B cell (primary cell): ENCODE measurements around the gene PTP4A1. TPM values are rescaled to one million over a fixed set of nuclear protein-coding genes. Genes with fewer than 3 reads are reported as not detected.

Experiments used
- ATAC-seq: fragments of 200-7000 bp; cut with Tn5 transposase; one replicate; pipeline ENCODE4 v1.10.0; 2021; ENCODE audit warnings: low read depth, mild to moderate bottlenecking, moderate number of reproducible peaks, moderate library complexity
- CTCF ChIA-PET: fragments of 350-600 bp; sonication (Branson Sonifier 250); formaldehyde crosslinking; loops from one replicate; lab custom pipeline; 2021; ENCODE audit warnings: antibody characterized with exemption, inconsistent platforms; lab: Charles Lee
- POLR2A ChIA-PET: fragments of 350-600 bp; sonication (Branson Sonifier 250); formaldehyde crosslinking; loops from one replicate; lab custom pipeline; 2021; ENCODE audit warnings: antibody characterized with exemption; lab: Charles Lee
- DNase-seq: peaks from one replicate; pipeline ENCODE4 v3.0.0; 2013
- H2AFZ ChIP-seq: 2 replicates; pipeline ENCODE4 v1.6.1; 2012; ENCODE audit warnings: mild to moderate bottlenecking, low read depth, low read length; ENCODE audit not compliant: insufficient read depth, poor library complexity, severe bottlenecking
- H3K27ac ChIP-seq, 2 donors: 1 replicate in 1 of 2; 2 replicates in 1 of 2; pipeline ENCODE4 v1.5.1; 2012 to 2013; ENCODE audit warnings: low read length in 2 of 2, mild to moderate bottlenecking in 2 of 2, moderate library complexity in 1 of 2
- H3K27me3 ChIP-seq, 4 experiments: fragments of 200-600 bp in 1 of 4; sonication (generic) in 1 of 4; replicated peaks in 1 of 4; 1 replicate in 2 of 4; 2 replicates in 2 of 4; pipeline versions ENCODE4 v1.6.1 to v1.7.0; 2013 to 2016; ENCODE audit warnings: low read length in 3 of 4, mild to moderate bottlenecking in 2 of 4, mixed read lengths in 1 of 4, moderate library complexity in 1 of 4; ENCODE audit not compliant: insufficient read depth in 4 of 4, control insufficient read depth in 3 of 4; ENCODE audit errors: control extremely low read depth in 1 of 4
- H3K36me3 ChIP-seq, 2 experiments: replicated peaks in 1 of 2; 1 replicate in 1 of 2; 2 replicates in 1 of 2; pipeline versions ENCODE4 v1.6.1 to v1.7.1; 2013; ENCODE audit warnings: low read length in 1 of 2; ENCODE audit not compliant: insufficient read depth in 2 of 2, control insufficient read depth in 1 of 2; ENCODE audit errors: control extremely low read depth in 1 of 2, extremely low read depth in 1 of 2
- H3K4me1 ChIP-seq, 2 donors: fragments of 200-600 bp in 1 of 2; sonication (generic) in 1 of 2; 1 replicate in 1 of 2; 2 replicates in 1 of 2; pipeline versions ENCODE4 v1.5.1 to v1.6.1; 2013 to 2017; ENCODE audit warnings: low read length in 2 of 2; ENCODE audit not compliant: control insufficient read depth in 2 of 2, insufficient read depth in 2 of 2
- H3K4me2 ChIP-seq: replicated peaks from 2 replicates; pipeline ENCODE3; 2012; ENCODE audit warnings: mild to moderate bottlenecking, low read depth, low read length; ENCODE audit not compliant: poor library complexity, severe bottlenecking
- H3K4me3 ChIP-seq, 5 experiments: fragments of 200-600 bp in 1 of 5; sonication (generic) in 1 of 5; 1 replicate in 3 of 5; 2 replicates in 2 of 5; pipeline versions ENCODE4 v1.5.1 to v1.7.0; 2011 to 2016; ENCODE audit warnings: low read length in 4 of 5, mild to moderate bottlenecking in 4 of 5, low read depth in 2 of 5, control low read depth in 1 of 5, moderate library complexity in 1 of 5; ENCODE audit not compliant: insufficient read depth in 1 of 5; ENCODE audit errors: control extremely low read depth in 1 of 5, extremely low read depth in 1 of 5
- H3K79me2 ChIP-seq: fragments of 200-600 bp; sonication (generic); one replicate; pipeline ENCODE4 v1.6.0; 2016; ENCODE audit warnings: low read length; ENCODE audit not compliant: control insufficient read depth, insufficient read depth
- H3K9ac ChIP-seq: fragments of 200-600 bp; sonication (generic); 2 replicates; pipeline ENCODE4 v1.6.1; 2017; ENCODE audit warnings: mild to moderate bottlenecking, low read length, moderate library complexity
- H3K9me3 ChIP-seq, 3 donors: one replicate each; pipeline versions ENCODE4 v1.6.1 to v1.7.1; 2013; ENCODE audit warnings: low read length in 2 of 3; ENCODE audit not compliant: control insufficient read depth in 2 of 3, insufficient read depth in 1 of 3; ENCODE audit errors: control extremely low read depth in 1 of 3
- H4K20me1 ChIP-seq: 2 replicates; pipeline ENCODE4 v1.6.0; 2012; ENCODE audit warnings: mild to moderate bottlenecking, low read length; ENCODE audit not compliant: insufficient read depth, control insufficient read depth, poor library complexity, severe bottlenecking
- H3K27ac Mint-ChIP-seq: one replicate; pipeline ENCODE4 v1.8.0; 2021; ENCODE audit warnings: mixed read lengths
- H3K27me3 Mint-ChIP-seq: one replicate; pipeline ENCODE4 v1.8.0; 2021; ENCODE audit warnings: mixed read lengths
- H3K4me1 Mint-ChIP-seq: one replicate; pipeline ENCODE4 v1.8.0; 2021; ENCODE audit warnings: mixed read lengths
- H3K4me3 Mint-ChIP-seq: one replicate; pipeline ENCODE4 v1.8.0; 2021; ENCODE audit warnings: mixed read lengths
- H3K9me3 Mint-ChIP-seq: one replicate; pipeline ENCODE4 v1.8.0; 2022; ENCODE audit warnings: mixed read lengths; ENCODE audit not compliant: insufficient read depth
- EZH2 ChIP-seq: IDR thresholded peaks from 2 replicates; pipeline ENCODE4 v1.6.1; 2012; ENCODE audit warnings: borderline replicate concordance, low read depth, mild to moderate bottlenecking, moderate library complexity, low read length; ENCODE audit not compliant: insufficient read depth, poor library complexity, severe bottlenecking
- WGBS: methylation state at CpG from one replicate; pipeline ENCODE4 v1.1.5; 2013; ENCODE audit warnings: missing lambda C conversion rate; ENCODE audit not compliant: insufficient coverage; 5-methylcytosine and 5-hydroxymethylcytosine counted together
- intact Hi-C: fragments of 100-400 bp; cut with micrococcal nuclease; formaldehyde crosslinking; loops from one replicate; pipeline ENCODE4 v1.10.0; 2022
- polyA plus RNA-seq: library from polyadenylated mRNA; depleted of rRNA; stranded (reverse); fragments of >200 nt; gene quantifications from 2 replicates; pipeline ENCODE4 v1.2.3, GENCODE V29; 2012
- total RNA-seq, 2 donors: library from RNA; stranded (reverse); fragments of 120-200 nt in 1 of 2; gene quantifications; 1 replicate in 1 of 2; 2 replicates in 1 of 2; pipeline versions ENCODE4 v1.2.3 to v1.2.4, GENCODE V29; 2013 to 2022
- TF ChIP-seq, protein P1 (sequence below): fragments of 200-600 bp; IDR thresholded peaks from one replicate; pipeline ENCODE4 v1.8.0; 2022; ENCODE audit warnings: antibody characterized with exemption, mild to moderate bottlenecking

The PTP4A1 gene
- total and polyA plus RNA-seq, 2 donors (not counting 1 experiment from before 2014, with no cell fraction given) = 33.7 to 80.6 TPM

DNA sequence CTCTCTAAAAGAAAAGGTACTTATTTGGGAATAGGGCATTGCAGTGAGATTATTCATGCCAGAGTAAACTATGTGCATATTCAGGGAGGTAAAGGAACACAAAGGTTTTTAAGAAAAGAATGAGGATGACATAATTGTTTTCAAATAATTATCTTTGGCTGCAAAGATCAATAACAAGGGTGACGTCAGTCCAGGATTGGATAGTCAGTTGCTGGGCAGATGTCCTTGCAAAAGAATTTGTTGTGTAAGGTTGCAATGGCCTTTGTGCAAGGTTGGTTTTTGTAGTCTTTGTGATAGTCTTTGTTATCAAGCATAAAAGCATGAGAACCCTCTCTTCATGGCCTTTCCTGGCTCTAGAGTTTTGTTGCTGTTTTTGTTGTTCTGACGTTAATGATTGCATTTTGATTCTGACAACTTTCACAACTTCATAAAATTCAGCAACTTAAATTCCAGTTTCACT lies 17.7 kb downstream of the PTP4A1 start:
- Mint-ChIP-seq H3K27ac (no peak overlapping the region), H3K9me3 (no peaks in the 10 kb centered on the region), H3K4me1 (no peaks in the 10 kb centered on the region), H3K27me3 (no peaks in the 10 kb centered on the region), H3K4me3 (no peak overlapping the region)
- no peak overlapping the region for H3K4me3 ChIP-seq
- TF ChIP-seq, protein P1, sequence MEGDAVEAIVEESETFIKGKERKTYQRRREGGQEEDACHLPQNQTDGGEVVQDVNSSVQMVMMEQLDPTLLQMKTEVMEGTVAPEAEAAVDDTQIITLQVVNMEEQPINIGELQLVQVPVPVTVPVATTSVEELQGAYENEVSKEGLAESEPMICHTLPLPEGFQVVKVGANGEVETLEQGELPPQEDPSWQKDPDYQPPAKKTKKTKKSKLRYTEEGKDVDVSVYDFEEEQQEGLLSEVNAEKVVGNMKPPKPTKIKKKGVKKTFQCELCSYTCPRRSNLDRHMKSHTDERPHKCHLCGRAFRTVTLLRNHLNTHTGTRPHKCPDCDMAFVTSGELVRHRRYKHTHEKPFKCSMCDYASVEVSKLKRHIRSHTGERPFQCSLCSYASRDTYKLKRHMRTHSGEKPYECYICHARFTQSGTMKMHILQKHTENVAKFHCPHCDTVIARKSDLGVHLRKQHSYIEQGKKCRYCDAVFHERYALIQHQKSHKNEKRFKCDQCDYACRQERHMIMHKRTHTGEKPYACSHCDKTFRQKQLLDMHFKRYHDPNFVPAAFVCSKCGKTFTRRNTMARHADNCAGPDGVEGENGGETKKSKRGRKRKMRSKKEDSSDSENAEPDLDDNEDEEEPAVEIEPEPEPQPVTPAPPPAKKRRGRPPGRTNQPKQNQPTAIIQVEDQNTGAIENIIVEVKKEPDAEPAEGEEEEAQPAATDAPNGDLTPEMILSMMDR = no peak
- no peak for TF ChIP-seq EZH2
- H3K27me3 ChIP-seq = peaks cover 0 to 3% (median 0%) of the 10 kb centered on the region in 4 experiments
- no peaks in the 10 kb centered on the region for H4K20me1 ChIP-seq
- H3K36me3 ChIP-seq = no peaks in the 10 kb centered on the region
- intact Hi-C loops = no loop called here
- H3K9ac ChIP-seq = no peak overlapping the region
- ATAC-seq (no peak), DNase-seq (no peak)
- H3K79me2 ChIP-seq = no peaks in the 10 kb centered on the region
- H3K4me2 ChIP-seq = no peak overlapping the region
- ChIA-PET POLR2A (no interaction called here), CTCF (no interaction called here)
- no peaks in the 10 kb centered on the region for H3K9me3 ChIP-seq
- 100% methylated on average over 1 of the region's 2 CpGs for WGBS
- H3K4me1 ChIP-seq = no peaks in the 10 kb centered on the region
- no peak overlapping the region for H2AFZ ChIP-seq
- no peak overlapping the region for H3K27ac ChIP-seq

DNA sequence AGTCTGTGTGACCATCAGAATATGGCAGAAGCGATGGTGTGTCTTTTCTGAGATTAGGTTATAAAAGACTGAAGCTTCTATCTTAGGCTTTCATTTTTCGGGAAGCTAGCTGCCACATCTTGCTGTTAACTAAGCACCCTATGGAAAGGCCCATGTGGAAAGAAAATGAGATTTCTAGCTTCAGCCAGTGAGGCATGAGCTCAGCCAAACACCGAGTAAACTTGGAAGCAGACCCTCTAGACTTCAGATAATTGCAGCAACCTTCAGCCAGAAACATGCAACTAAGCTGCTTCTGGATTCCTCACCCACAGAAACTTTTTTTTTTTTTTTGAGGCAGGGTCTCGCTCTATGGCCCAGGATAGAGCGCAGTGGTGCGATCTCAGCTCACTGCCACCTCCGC lies 20.6 kb downstream of the PTP4A1 start:
- Mint-ChIP-seq H3K4me3 (no peak overlapping the region), H3K27me3 (no peaks in the 10 kb centered on the region), H3K9me3 (no peaks in the 10 kb centered on the region), H3K27ac (no peak overlapping the region), H3K4me1 (peaks cover 3% of the 10 kb centered on the region)
- Histone ChIP-seq H3K4me3 (no peak overlapping the region), H3K36me3 (no peaks in the 10 kb centered on the region), H3K27ac (no peak overlapping the region), H3K4me1 (peaks cover 2 to 3% of the 10 kb centered on the region in 2 donors), H3K27me3 (peaks cover 0 to 2% (median under 1%) of the 10 kb centered on the region in 4 experiments), H3K9ac (no peak overlapping the region), H3K9me3 (no peaks in the 10 kb centered on the region), H2AFZ (no peak overlapping the region), H3K79me2 (no peaks in the 10 kb centered on the region), H3K4me2 (no peak overlapping the region), H4K20me1 (no peaks in the 10 kb centered on the region)
- intact Hi-C loops = no loop called here
- ATAC-seq (no peak), DNase-seq (no peak)
- TF ChIP-seq EZH2 = no peak
- TF ChIP-seq, protein P1 = no peak
- POLR2A ChIA-PET = no interaction called here
- CTCF ChIA-PET = interaction anchor here (1.6 kb wide), 1 partner anchor 167 kb away, joined by 5 read pairs; no protein-coding TSS in a partner anchor
- WGBS = 97% methylated on average over 6 of the region's 7 CpGs
